Trophoblast cell (in vitro differentiated cells and primary cell): ENCODE results near the gene POLRMT.
"Not testable (repeated sequence)": the region's sequence is repeated elsewhere in the genome, so short reads cannot be mapped to it uniquely, and the experiment has no call there.

ENCODE experiments used
- DNase-seq, 2 donors: peaks; one replicate each; pipeline ENCODE4 v3.0.0-alpha.2; 2016
- H2AFZ ChIP-seq: 2 replicates; pipeline ENCODE4 v1.6.1; 2013; ENCODE audit warnings: low read length, moderate library complexity, mild to moderate bottlenecking; ENCODE audit not compliant: insufficient read depth, poor library complexity
- H2AK5ac ChIP-seq: 2 replicates; pipeline ENCODE4 v1.6.1; 2013; ENCODE audit warnings: mild to moderate bottlenecking, low read length
- H2BK120ac ChIP-seq: 2 replicates; pipeline ENCODE4 v1.6.1; 2013; ENCODE audit warnings: low read length, mild to moderate bottlenecking, moderate library complexity; ENCODE audit not compliant: insufficient read depth, poor library complexity
- H2BK12ac ChIP-seq: 2 replicates; pipeline ENCODE4 v1.6.1; 2013; ENCODE audit warnings: mild to moderate bottlenecking, low read length, moderate library complexity
- H2BK5ac ChIP-seq: 2 replicates; pipeline ENCODE4 v1.6.1; 2013; ENCODE audit warnings: low read length, low read depth, moderate library complexity, mild to moderate bottlenecking; ENCODE audit not compliant: poor library complexity
- H3K14ac ChIP-seq: 2 replicates; pipeline ENCODE4 v1.6.1; 2013; ENCODE audit warnings: mild to moderate bottlenecking, low read length
- H3K18ac ChIP-seq: 2 replicates; pipeline ENCODE4 v1.6.1; 2013; ENCODE audit warnings: mild to moderate bottlenecking, low read length
- H3K23ac ChIP-seq: 2 replicates; pipeline ENCODE4 v1.6.1; 2013; ENCODE audit warnings: low read length
- H3K27ac ChIP-seq: 2 replicates; pipeline ENCODE4 v1.5.1; 2013; ENCODE audit warnings: low read depth, mild to moderate bottlenecking, inconsistent platforms, low read length, moderate library complexity
- H3K27me3 ChIP-seq: 2 replicates; pipeline ENCODE4 v1.6.1; 2013; ENCODE audit warnings: inconsistent platforms, mild to moderate bottlenecking, low read length, moderate library complexity; ENCODE audit not compliant: insufficient read depth
- H3K36me3 ChIP-seq, 2 experiments: 1 replicate in 1 of 2; 2 replicates in 1 of 2; pipeline ENCODE4 v1.6.1; 2013; ENCODE audit warnings: low read length in 2 of 2, mild to moderate bottlenecking in 2 of 2, moderate library complexity in 1 of 2; ENCODE audit not compliant: insufficient read depth in 2 of 2, control insufficient read depth in 1 of 2
- H3K4ac ChIP-seq: 2 replicates; pipeline ENCODE4 v1.6.1; 2013; ENCODE audit warnings: low read depth, mild to moderate bottlenecking, low read length, moderate library complexity
- H3K4me1 ChIP-seq, 2 experiments: 1 replicate in 1 of 2; 2 replicates in 1 of 2; pipeline ENCODE4 v1.6.1; 2013; ENCODE audit warnings: low read length in 2 of 2, mild to moderate bottlenecking in 2 of 2, moderate library complexity in 1 of 2; ENCODE audit not compliant: insufficient read depth in 2 of 2, control insufficient read depth in 1 of 2
- H3K4me2 ChIP-seq: 2 replicates; pipeline ENCODE4 v1.6.1; 2013; ENCODE audit warnings: inconsistent platforms, mild to moderate bottlenecking, low read length, moderate library complexity
- H3K4me3 ChIP-seq: 2 replicates; pipeline ENCODE4 v1.5.1; 2013; ENCODE audit warnings: mild to moderate bottlenecking, low read depth, low read length, inconsistent platforms
- H3K79me1 ChIP-seq: one replicate; pipeline ENCODE4 v1.6.1; 2013; ENCODE audit warnings: low read length
- H3K79me2 ChIP-seq: 2 replicates; pipeline ENCODE4 v1.6.1; 2013; ENCODE audit warnings: low read length, mild to moderate bottlenecking; ENCODE audit not compliant: control insufficient read depth, insufficient read depth, poor library complexity
- H3K9ac ChIP-seq: 2 replicates; pipeline ENCODE4 v1.6.1; 2013; ENCODE audit warnings: mild to moderate bottlenecking, low read length
- H3K9me3 ChIP-seq: 2 replicates; pipeline ENCODE4 v1.6.1; 2013; ENCODE audit warnings: low read depth, mild to moderate bottlenecking, control low read depth, inconsistent platforms, low read length; ENCODE audit not compliant: insufficient read depth
- H4K12ac ChIP-seq: 2 replicates; pipeline ENCODE4 v1.6.1; 2013; ENCODE audit warnings: low read depth, mild to moderate bottlenecking, low read length, moderate library complexity
- H4K8ac ChIP-seq: 2 replicates; pipeline ENCODE4 v1.6.1; 2013; ENCODE audit warnings: low read depth, mild to moderate bottlenecking, low read length, moderate library complexity
- H4K91ac ChIP-seq: one replicate; pipeline ENCODE4 v1.6.1; 2013; ENCODE audit warnings: low read depth, mild to moderate bottlenecking, low read length, moderate library complexity
- WGBS: extraction: QIAGEN DNeasy Blood & Tissue Kit; methylation state at CpG from one replicate; pipeline ENCODE4 v1.1.7; 2013; ENCODE audit warnings: missing lambda C conversion rate; ENCODE audit not compliant: insufficient read length, insufficient coverage; ENCODE audit errors: extremely low coverage; 5-methylcytosine and 5-hydroxymethylcytosine counted together

POLRMT gene

GRCh38 chr19:603302-603639 lies 30.1 kb downstream of the POLRMT start:
- WGBS: no CpG with 5 or more reads among the region's 13 CpGs
- not testable (repeated sequence) for H3K23ac ChIP-seq, H4K91ac ChIP-seq, H3K9ac ChIP-seq, H3K36me3 ChIP-seq, H3K79me2 ChIP-seq, DNase-seq, H2BK120ac ChIP-seq, H4K8ac ChIP-seq, H3K4me3 ChIP-seq, H3K4me1 ChIP-seq, H2AK5ac ChIP-seq, H2AFZ ChIP-seq, H2BK5ac ChIP-seq, H3K27me3 ChIP-seq, H3K79me1 ChIP-seq, H2BK12ac ChIP-seq, H3K4me2 ChIP-seq, H3K27ac ChIP-seq, H4K12ac ChIP-seq, H3K4ac ChIP-seq, H3K18ac ChIP-seq, H3K14ac ChIP-seq
- H3K9me3 ChIP-seq: peaks cover 10% of the 10 kb centered on the region

DNA sequence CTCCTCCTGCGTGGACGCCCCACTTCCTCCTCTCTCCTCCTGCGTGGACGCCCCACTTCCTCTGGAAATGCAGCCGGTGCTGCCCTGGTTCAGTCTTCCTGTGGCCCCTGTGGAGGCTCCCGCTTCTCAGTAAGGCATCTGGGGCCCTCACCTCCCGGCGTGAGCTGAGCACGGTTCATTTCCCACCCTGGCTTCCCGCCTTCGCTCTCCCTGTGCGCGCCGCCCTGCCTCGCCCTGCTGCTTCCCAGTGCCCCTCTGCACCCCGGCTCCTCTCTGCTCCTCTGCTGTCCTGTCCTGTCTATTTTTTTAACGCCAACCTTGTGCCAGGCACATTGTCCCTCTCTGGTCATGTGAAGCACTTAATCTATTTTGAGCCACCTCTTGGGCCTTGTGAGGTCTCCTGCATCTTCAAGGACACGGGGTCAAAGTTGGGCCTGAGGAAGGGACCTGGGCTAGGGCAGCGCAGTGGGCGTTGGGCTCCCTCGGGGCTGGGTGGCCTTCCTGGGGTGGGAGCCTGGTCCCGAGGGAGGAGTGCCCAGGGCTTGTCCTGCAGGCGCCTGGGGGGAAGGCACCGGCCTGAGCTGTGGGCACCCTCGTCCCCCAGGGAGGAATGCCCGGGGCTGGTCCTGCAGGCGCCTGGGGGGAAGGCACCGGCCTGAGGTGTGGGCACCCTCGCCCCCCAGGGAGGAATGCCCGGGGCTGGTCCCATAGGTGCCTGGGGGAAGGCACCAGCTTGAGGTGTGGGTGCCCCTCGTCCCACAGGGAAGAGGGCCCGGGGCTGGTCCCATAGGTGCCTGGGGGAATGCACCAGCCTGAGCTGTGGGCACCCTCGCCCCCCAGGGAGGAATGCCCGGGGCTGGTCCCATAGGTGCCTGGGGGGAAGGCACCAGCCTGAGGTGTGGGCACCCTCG lies 30.7 kb downstream of the POLRMT start:
- no peak overlapping the region for H3K4ac ChIP-seq
- H3K23ac ChIP-seq: no peak overlapping the region
- H2AK5ac ChIP-seq: no peak overlapping the region
- no peak overlapping the region for H3K27ac ChIP-seq
- no peak for DNase-seq
- no peak overlapping the region for H4K8ac ChIP-seq
- no peak overlapping the region for H3K4me3 ChIP-seq
- no peak overlapping the region for H3K9ac ChIP-seq
- H2BK5ac ChIP-seq: no peak overlapping the region
- H2AFZ ChIP-seq: no peak overlapping the region
- H3K36me3 ChIP-seq: no peaks in the 10 kb centered on the region
- H3K27me3 ChIP-seq: no peaks in the 10 kb centered on the region
- no peak overlapping the region for H4K91ac ChIP-seq
- no CpG with 5 or more reads among the region's 35 CpGs for WGBS
- H4K12ac ChIP-seq: no peak overlapping the region
- no peak overlapping the region for H3K14ac ChIP-seq
- H3K9me3 ChIP-seq: peaks cover 10% of the 10 kb centered on the region
- no peak overlapping the region for H3K4me2 ChIP-seq
- H2BK12ac ChIP-seq: no peak overlapping the region
- H2BK120ac ChIP-seq: no peak overlapping the region
- H3K4me1 ChIP-seq: no peaks in the 10 kb centered on the region
- H3K79me1 ChIP-seq: no peaks in the 10 kb centered on the region
- no peak overlapping the region for H3K18ac ChIP-seq
- H3K79me2 ChIP-seq: no peaks in the 10 kb centered on the region

GRCh38 chr19:601790-602189 lies 31.5 kb downstream of the POLRMT start:
- no peak overlapping the region for H4K91ac ChIP-seq
- H3K18ac ChIP-seq: no peak overlapping the region
- H3K79me1 ChIP-seq: no peaks in the 10 kb centered on the region
- H3K27ac ChIP-seq: no peak overlapping the region
- no peak overlapping the region for H3K9ac ChIP-seq
- H4K12ac ChIP-seq: no peak overlapping the region
- H2BK12ac ChIP-seq: no peak overlapping the region
- H3K4me1 ChIP-seq: no peaks in the 10 kb centered on the region
- no CpG with 5 or more reads among the region's 25 CpGs for WGBS
- H3K23ac ChIP-seq: no peak overlapping the region
- no peak overlapping the region for H3K4me2 ChIP-seq
- H3K4me3 ChIP-seq: no peak overlapping the region
- H2BK120ac ChIP-seq: no peak overlapping the region
- no peak overlapping the region for H2AFZ ChIP-seq
- H4K8ac ChIP-seq: no peak overlapping the region
- no peak overlapping the region for H2AK5ac ChIP-seq
- H2BK5ac ChIP-seq: no peak overlapping the region
- DNase-seq: no peak
- H3K4ac ChIP-seq: no peak overlapping the region
- H3K36me3 ChIP-seq: no peaks in the 10 kb centered on the region
- peaks cover 10% of the 10 kb centered on the region for H3K9me3 ChIP-seq
- H3K79me2 ChIP-seq: no peaks in the 10 kb centered on the region
- H3K27me3 ChIP-seq: no peaks in the 10 kb centered on the region
- H3K14ac ChIP-seq: no peak overlapping the region

GRCh38 chr19:601310-601709 lies 32.0 kb downstream of the POLRMT start:
- H3K14ac ChIP-seq: no peak overlapping the region
- WGBS: no CpG with 5 or more reads among the region's 28 CpGs
- H2BK12ac ChIP-seq: no peak overlapping the region
- H3K4ac ChIP-seq: no peak overlapping the region
- no peak overlapping the region for H2BK5ac ChIP-seq
- DNase-seq: no peak
- no peak overlapping the region for H3K23ac ChIP-seq
- no peaks in the 10 kb centered on the region for H3K36me3 ChIP-seq
- peaks cover 10% of the 10 kb centered on the region for H3K9me3 ChIP-seq
- no peak overlapping the region for H2BK120ac ChIP-seq
- H3K18ac ChIP-seq: no peak overlapping the region
- no peaks in the 10 kb centered on the region for H3K79me1 ChIP-seq
- H3K4me3 ChIP-seq: no peak overlapping the region
- no peak overlapping the region for H3K4me2 ChIP-seq
- no peaks in the 10 kb centered on the region for H3K27me3 ChIP-seq
- no peak overlapping the region for H3K9ac ChIP-seq
- H3K4me1 ChIP-seq: no peaks in the 10 kb centered on the region
- no peaks in the 10 kb centered on the region for H3K79me2 ChIP-seq
- no peak overlapping the region for H4K8ac ChIP-seq
- no peak overlapping the region for H4K91ac ChIP-seq
- no peak overlapping the region for H4K12ac ChIP-seq
- H2AK5ac ChIP-seq: no peak overlapping the region
- no peak overlapping the region for H2AFZ ChIP-seq
- no peak overlapping the region for H3K27ac ChIP-seq
